Fibroblast of upper back skin (primary cell): Measurements from ENCODE around the gene RETREG3.
"Not testable (repeated sequence)": the region's sequence is repeated elsewhere in the genome, so short reads cannot be mapped to it uniquely, and the experiment has no call there.

Experiments used
- DNase-seq: peaks from one replicate; pipeline ENCODE4 v3.0.0-alpha.2; 2013

The RETREG3 gene

DNA sequence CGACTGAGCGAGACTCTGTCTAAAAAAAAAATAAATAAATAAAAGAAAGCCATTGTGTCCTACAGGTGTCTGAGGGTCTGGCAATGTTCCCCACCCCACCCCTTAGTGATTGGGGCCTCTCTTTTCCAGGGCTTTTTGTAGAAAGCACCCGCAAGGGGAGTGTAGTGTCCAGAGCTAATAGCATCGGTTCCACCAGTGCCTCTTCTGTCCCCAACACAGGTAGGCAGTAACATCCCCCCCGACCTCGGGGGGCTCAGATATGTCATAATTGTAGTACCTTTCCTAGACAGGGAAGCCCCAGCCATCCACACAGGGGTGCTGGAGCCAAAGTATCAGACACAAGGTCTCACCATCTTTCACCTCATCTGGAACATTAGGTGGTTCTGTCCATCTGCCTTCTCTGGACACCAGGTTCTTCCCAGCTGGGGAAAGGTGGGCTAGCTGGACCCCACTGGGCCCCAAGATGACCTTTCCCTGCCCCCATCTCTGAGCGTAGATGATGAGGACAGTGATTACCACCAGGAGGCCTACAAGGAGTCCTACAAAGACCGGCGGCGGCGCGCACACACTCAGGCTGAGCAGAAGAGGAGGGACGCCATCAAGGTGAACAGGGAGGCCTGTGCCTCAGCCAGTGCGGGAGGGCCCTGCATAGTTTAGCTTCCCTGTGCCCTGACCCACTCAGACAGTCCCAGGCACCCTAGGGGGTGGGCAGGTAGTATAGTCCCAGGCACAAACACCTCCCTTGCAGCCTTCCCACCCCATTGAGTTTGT is 40.6 kb downstream of the RETREG3 start:
- DNase-seq = no peak

DNA sequence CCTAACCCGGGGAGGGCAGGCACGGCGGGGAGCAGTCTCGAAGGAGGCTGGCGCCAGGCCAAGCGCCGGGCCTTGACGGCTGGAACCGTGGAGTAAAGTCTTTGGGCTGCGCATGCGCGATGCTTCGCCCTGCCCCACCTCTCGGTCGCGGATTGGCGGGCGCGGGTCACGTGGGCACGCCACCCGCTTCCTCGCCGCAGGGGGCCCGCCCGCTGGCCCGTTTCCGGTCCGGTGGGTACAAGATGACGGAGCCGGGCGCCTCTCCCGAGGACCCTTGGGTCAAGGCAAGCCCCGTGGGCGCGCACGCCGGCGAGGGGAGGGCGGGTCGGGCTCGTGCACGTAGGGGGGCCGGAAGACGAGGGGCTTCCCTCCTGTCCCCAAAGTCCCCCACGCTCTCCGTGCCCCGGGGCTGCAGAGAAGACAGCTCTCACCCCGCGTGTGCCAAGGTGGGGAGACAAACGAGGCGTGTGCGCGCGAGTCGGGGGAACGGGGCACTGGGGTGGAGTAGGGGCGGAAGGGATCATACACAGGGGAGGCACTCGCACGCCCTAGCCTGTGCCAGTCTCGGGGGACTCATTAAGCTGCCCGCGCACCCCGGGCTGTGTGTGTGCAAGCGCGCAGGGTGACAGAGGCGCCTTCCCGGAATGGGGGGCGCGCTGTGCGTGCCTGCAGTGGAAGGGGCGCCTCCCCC is 42.1 kb downstream of the RETREG3 start, which contains the start of gene MLX:
Gene MLX (plus strand): TSS at position 218 of the 691 bp plus-strand sequence. CDS start 25 bp downstream, at position 243.
- peak; percentile 91 for DNase-seq

DNA sequence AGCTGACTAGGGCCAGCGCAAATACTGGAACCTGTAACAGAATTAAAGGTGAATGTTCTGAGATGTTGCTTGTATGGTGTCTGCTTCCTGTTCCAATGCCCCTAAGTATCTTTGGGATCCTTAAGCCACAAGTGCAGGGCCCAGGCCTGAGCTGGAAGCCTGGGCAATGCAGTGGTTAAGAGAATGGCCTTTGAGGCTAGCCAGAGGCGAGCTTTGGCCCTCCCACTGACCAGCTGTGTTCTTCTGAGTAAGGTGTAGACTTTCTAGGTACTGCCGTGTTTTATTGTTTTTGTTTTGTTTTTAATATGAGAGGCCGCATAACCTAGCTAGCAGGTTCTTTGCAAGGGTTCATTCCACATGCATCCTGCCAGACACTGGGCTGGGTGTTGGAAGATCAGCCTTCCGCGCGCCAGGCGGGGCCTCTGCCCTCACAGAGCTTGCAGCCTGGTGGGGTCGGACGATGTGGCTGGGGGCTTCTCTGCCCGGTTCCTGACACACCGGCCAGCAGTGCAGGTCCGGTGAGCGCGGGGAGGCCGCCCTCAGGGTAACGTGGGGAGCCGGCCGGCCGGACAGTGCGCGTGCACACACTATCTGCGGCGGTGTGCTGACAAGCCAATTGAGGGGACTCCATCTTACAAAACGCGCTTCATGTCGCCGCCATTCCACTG is 42.8 kb downstream of the RETREG3 start:
- DNase-seq = no peak

DNA sequence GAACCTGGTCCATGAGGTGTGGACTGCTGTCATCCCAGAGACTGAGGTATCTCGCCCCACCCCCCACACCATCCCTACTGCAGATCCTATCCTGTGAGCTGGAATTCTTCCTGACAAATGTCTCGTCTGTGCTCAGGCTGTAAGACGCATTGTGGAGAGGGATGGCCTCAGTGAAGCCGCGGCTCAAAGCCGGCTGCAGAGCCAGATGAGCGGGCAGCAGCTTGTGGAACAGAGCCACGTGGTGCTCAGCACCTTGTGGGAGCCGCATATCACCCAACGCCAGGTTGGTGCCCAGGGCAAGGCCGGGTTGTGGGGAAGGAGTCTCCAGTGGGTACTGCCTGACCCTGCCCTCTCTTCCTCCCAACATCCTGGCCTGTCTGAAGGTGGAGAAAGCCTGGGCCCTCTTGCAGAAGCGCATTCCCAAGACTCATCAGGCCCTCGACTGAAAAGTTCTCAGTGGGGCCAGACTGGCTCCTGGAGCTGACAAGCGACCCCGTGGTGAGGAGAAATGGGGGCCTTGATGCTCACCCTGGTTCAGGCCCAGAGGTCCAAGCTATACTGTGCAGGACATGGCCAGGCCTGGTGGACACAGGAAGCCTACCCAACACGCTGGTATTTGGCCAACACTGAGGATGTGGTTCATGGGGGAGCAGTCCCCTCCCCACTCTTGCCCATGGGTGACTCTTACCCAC is 43.5 kb downstream of the RETREG3 start:
- DNase-seq = no peak

DNA sequence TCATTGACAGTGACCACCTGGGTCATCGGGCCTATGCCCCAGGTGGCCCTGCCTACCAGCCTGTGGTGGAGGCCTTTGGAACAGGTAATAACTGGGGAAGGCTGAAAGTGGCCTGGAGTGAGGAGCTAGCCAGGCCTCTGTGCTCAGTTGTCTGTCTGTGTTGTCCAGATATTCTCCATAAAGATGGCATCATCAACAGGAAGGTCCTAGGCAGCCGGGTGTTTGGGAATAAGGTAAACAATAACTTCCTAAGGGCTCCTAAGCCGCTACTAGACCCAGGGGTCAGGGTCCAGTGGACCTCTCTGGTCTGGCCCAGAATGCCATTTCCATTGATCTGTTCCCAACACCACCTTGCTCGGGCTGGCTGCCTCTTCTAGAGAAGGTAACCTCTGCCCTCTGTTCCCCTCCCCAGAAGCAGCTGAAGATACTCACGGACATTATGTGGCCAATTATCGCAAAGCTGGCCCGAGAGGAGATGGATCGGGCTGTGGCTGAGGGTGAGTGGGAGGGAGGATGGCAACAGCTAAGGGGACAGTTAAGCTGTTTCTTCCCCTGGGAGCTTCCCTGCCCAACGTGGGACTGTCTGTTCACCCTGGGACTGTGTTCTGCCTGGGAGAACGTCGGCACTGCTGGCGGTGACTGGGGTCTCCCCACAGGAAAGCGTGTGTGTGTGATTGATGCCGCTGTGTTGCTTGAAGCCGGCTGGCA is 44.2 kb downstream of the RETREG3 start:
- DNase-seq = no peak

DNA sequence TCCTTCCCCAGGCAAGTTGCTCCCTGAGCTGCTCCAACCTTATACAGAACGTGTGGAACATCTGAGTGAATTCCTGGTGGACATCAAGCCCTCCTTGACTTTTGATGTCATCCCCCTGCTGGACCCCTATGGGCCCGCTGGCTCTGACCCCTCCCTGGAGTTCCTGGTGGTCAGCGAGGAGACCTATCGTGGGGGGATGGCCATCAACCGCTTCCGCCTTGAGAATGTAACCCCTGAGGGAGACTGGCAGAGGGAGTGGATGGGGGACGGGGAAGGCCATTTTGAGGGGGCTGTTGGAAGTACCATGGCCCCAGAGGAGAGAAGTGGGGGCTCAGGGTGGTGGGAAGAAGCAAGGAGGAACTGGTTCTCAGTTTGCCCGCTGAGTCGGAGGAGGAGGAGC is 45.2 kb downstream of the RETREG3 start:
- no peak for DNase-seq

DNA sequence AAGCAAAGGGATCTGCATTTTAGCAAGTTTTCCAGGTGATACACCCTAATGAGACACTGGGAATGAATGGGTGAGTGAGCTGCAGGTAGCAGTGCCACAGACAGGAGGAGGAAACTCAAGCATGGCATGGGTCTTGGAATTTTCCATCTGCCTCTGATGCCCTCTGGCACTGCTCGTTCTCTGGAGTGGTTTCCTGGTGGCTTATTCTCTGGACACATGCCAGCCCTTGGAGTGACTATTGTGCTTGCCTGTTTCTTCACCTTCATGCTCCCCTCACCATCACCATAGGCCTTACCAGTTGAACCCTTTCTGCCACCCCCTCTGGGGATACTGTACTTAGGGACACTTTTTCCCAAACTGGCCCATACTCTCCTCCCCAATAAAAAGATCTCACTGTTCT is 45.6 kb downstream of the RETREG3 start:
- no peak for DNase-seq

DNA sequence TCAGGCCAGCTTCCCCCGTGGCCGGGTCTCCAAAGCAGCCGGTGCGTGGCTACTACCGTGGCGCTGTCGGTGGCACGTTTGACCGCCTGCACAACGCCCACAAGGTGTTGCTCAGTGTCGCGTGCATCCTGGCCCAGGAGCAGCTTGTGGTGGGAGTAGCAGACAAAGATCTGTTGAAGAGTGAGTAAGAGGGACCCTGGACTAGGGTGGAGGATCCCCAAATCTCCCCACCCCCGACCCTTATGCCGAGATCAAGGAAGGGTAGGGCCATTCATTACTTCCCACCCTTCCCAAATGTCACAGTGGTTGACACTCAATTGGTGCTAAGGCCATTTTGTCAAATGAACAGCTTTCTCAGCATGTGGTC is 46.0 kb downstream of the RETREG3 start:
- no peak for DNase-seq

DNA sequence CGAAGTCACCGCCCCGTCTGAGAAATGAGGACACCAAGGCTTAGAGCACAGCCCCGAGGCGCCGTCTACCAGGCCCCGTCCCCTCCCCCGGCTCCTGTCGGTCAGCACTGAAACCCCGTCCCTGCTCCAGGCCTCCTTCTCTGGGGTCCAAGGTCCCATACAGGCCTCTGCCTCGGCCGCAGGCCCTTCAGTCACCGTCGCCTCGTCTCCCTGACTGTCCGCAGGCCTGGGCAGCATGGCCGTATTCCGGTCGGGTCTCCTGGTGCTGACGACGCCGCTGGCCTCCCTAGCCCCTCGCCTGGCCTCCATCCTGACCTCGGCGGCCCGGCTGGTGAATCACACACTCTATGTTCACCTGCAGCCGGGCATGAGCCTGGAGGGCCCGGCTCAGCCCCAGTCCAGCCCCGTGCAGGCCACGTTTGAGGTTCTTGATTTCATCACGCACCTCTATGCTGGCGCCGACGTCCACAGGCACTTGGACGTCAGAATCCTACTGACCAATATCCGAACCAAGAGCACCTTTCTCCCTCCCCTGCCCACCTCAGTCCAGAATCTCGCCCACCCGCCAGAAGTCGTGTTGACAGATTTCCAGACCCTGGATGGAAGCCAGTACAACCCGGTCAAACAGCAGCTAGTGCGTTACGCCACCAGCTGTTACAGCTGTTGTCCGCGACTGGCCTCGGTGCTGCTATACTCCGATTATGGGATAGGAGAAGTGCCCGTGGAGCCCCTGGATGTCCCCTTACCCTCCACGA is 46.6 kb downstream of the RETREG3 start:
- DNase-seq = no peak

DNA sequence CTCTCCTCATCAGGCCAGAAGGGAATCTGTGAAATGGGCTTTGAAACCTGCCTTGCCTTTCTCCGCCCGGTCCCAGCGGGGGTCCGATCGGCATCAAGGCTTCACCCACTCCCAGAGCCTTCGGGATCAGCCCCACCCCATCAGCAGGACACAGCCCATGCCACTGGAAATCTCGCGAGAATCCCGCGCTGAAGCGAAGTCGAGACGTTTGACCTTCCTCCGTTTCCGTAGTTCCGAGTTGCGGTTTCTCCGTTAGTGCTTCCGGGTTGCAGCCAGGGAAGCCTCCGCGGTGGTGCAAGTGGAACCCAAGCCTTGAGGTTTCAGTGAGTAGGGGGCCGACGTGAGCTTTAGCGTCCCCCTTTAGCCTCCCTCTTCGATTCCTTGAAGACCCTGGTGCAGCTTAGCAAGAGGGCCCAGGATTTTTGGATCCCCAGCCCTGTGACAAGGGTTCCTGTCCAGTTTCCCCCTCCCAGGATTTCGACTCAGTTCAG is 47.2 kb downstream of the RETREG3 start, which contains the start of gene COASY:
Gene COASY (plus strand): TSS at position 252 of the 491 bp plus-strand sequence. CDS start 475 bp downstream, outside the sequence.
- peak; percentile 99 for DNase-seq

DNA sequence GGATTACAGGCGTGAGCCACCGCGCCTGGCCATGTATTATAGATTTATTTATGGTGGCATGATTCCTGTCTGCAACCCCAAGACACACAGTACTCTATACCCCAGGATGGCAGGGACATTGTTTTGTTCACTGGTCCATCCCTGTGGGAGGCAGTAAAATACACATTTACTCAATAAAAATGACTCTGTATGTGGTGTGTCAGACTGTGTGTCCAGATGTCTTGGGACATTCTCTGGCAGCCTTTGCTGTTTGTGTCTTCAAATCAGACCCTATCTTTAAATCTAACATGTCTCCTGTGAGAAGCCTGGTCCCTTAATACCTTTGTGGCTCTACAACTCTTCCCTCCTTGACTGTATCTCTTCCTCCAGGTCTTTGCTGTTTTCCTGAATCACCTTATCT is 48.9 kb downstream of the RETREG3 start:
- no peak for DNase-seq

DNA sequence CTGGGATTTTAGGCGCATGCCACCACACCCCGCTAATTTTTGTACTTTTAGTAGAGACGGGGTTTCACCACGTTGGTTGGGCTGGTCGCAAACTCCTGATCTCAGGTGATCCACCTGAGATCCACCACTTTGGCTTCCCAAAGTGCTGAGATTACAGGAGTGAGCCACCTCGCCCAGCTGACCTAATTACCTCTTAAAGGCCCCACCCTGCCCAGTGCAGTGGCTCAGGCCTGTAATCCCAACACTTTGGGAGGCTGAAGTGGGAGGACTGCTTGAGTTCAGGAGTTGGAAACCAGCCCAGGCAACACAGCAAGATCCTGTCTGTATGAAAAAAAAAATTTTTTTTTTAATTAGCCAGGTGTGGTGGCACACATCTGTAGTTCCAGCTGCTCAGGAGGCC is 50.1 kb downstream of the RETREG3 start:
- DNase-seq = no peak

DNA sequence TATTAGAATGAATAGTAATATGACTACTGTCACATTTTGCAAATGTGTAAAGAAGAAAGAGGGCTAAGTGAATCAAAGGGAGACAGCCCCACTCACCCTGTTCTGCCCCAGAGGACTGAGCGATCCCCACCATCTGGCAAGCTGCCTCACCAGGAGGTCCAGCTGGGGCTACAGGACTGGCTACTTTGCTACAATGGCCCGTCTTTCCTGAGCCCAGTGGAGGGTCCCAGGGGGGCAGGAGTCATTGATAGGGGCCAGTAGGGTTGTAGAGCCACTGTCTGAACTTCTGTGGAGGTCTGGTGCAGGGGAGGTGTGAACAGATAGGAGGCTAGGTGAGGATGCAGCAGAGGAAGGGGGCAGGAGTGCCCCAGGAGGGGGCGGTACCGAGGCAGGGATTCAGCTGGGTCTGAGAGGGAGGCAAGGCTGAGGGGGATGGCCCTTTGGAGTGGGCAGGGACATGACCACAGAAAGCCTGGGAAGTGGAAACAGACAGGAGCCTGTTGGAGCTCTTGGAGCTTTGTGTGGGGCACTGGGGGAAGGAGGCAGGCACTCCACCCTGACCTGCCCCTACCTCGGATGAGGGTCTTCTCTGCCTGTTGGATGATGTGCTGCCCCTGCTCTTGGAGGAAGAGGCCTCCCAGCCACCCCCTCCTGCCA is 53.1 kb downstream of the RETREG3 start:
- not testable (repeated sequence) for DNase-seq

DNA sequence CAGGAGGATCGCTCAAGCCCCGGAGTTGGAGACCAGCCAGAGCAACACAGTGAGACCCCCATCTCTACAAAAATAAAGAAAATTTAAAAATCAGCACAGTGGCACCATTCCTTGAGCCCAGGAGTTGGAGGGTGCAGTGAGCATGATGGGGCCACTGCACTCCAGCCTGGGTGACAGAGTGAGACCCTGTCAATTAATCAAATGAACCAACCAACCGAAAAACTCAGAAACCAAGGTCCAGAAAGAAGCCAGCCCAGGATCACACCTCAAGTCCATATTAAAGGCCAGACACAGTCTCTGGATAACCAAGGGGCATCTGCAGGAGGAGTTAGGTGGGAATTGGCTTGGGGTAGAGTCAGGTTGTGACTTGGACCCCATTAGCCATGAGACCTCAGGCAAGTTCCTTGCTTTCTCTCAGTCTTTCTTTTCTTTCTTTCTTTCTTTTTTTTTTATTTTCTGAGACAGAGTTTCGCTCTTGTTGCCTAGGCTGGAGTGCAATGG is 54.0 kb downstream of the RETREG3 start:
- DNase-seq = no peak

DNA sequence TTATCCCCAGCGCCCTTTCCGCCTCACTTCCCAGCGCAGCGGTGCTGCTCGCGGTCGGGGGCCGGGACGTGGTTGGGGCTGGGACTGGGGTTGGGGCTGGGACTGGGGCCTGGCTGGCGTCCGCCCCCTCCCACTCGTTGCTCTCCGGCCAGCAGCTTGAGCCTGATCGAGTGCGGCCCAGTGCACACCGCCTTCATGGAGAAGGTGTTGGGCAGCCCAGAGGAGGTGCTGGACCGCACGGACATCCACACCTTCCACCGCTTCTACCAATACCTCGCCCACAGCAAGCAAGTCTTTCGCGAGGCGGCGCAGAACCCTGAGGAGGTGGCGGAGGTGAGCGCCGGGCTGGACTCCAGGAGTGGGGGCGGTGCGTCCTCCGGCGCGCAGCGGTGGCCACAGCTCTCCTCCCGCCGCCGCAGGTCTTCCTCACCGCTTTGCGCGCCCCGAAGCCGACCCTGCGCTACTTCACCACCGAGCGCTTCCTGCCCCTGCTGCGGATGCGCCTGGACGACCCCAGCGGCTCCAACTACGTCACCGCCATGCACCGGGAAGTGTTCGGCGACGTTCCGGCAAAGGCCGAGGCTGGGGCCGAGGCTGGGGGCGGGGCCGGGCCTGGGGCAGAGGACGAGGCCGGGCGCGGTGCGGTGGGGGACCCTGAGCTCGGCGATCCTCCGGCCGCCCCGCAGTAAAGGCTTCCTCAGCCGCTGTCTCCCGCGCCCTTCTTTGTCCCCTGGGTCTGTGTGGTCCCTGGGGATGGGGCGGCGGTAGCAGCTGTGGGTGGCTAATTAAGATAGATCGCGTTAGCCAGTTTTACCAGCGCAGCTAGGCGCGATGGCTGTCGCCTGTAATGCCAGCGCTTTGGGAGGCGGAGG is 54.7 kb downstream of the RETREG3 start:
- DNase-seq = peak; percentile 80

DNA sequence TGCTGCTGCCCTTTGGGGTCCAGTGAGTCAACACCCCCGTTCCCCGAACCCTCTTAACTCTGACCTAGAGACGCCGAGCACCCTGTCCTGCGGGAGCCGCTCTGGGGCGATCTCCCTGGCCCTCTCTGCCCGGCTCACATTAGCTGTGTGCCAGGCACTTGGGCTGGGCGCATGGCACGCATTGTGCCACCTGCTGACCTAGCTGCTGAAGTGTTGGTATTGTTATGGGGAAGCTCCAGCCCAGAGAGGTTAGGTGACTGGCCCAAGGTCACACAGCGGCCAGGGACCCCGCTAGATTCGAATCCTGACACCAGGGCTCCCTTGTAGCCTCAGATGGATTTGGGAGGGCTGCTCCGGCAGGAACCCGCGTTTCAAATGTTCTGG is 55.3 kb downstream of the RETREG3 start:
- DNase-seq = no peak

DNA sequence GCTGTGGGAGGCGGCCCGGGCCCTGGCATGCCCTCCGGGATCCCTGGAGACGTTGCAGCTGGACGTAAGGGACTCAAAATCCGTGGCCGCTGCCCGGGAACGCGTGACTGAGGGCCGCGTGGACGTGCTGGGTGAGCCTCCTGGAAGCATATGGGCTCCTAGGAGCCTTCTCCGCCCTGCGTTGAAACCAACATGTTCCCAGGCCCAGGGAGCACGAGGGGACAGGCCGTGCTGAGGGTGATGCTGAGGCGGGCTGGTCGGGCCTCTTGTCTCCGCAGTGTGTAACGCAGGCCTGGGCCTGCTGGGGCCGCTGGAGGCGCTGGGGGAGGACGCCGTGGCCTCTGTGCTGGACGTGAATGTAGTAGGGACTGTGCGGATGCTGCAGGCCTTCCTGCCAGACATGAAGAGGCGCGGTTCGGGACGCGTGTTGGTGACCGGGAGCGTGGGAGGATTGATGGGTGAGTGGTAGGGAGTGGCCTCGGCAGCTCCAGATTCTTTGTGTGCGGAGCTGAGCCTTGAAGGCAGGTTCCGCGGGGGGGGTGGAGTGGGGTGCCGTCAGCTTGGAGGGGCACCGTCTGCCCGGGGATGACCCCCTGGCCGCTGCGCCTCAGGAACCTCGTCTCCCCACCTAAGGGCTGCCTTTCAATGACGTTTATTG is 55.9 kb downstream of the RETREG3 start:
- DNase-seq = no peak

DNA sequence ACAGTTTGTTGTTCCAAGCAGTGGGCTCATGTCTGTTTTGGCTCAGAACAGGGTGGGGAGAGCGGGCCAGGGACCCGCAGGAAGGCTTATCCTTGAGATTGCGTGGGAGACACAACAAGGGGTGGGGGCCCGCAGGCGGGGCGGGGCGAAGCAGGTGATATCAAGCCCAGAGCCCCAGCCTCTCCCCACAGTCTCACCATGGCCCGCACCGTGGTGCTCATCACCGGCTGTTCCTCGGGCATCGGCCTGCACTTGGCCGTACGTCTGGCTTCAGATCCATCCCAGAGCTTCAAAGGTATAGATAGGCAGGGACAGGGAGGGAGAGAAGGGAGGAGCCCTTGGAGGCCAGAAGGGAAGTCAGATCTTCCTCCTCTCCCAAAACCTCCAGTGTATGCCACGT is 56.4 kb downstream of the RETREG3 start, which contains the start of gene HSD17B1:
Gene HSD17B1 (plus strand): TSS at position 188 of the 400 bp plus-strand sequence. CDS start 11 bp downstream, at position 199.
- DNase-seq = not testable (repeated sequence)
